Stimulated activated CD4-positive, alpha-beta T cell treated with anti-CD3 and anti-CD28 coated beads, TNF-alpha, amount 100 ng/mL, for 48 hours (primary cell): ENCODE measurements around the gene FLYWCH1.
"Not testable (repeated sequence)": the region's sequence is repeated elsewhere in the genome, so short reads cannot be mapped to it uniquely, and the experiment has no call there.

Source experiments
- DNase-seq, 3 donors: peaks; one replicate each; pipeline ENCODE4 v3.0.0-alpha.2; 2020; ENCODE audit warnings: low read depth in 3 of 3

Gene FLYWCH1

GRCh38 chr16:2925951-2926649 is 14.4 kb downstream of the FLYWCH1 start:
- no peak for DNase-seq

- no peak for DNase-seq
These were observed 14.9 kb downstream of the FLYWCH1 start for GRCh38 chr16:2926650-2926999.

GRCh38 chr16:2927010-2927646 is 15.4 kb downstream of the FLYWCH1 start:
- DNase-seq: peak; percentile 79 to 86 (median 83)

- not testable (repeated sequence) for DNase-seq
These were observed 16.4 kb downstream of the FLYWCH1 start for GRCh38 chr16:2928151-2928550.

- DNase-seq: no peak
These were observed 17.1 kb downstream of the FLYWCH1 start for GRCh38 chr16:2928796-2929195.

GRCh38 chr16:2929693-2930092 is 18.0 kb downstream of the FLYWCH1 start:
- no peak for DNase-seq

- DNase-seq: no peak
These were observed 18.5 kb downstream of the FLYWCH1 start for GRCh38 chr16:2930236-2930635.

GRCh38 chr16:2931231-2931914 is 19.6 kb downstream of the FLYWCH1 start:
- not testable (repeated sequence) for DNase-seq

GRCh38 chr16:2933136-2933535 is 21.4 kb downstream of the FLYWCH1 start:
- DNase-seq: no peak

- DNase-seq: no peak
These were observed 22.0 kb downstream of the FLYWCH1 start for GRCh38 chr16:2933701-2934100.

- DNase-seq: no peak
These were observed 22.7 kb downstream of the FLYWCH1 start for GRCh38 chr16:2934450-2934849.

- no peak for DNase-seq
These were observed 24.8 kb downstream of the FLYWCH1 start for GRCh38 chr16:2936436-2937011.

- DNase-seq: no peak
These were observed 25.4 kb downstream of the FLYWCH1 start for GRCh38 chr16:2937170-2937569.

GRCh38 chr16:2938206-2938605 is 26.5 kb downstream of the FLYWCH1 start:
- no peak for DNase-seq

- no peak for DNase-seq
These were observed 28.2 kb downstream of the FLYWCH1 start for GRCh38 chr16:2939968-2940367.

- no peak for DNase-seq
These were observed 30.3 kb downstream of the FLYWCH1 start for GRCh38 chr16:2942045-2942444.

GRCh38 chr16:2943716-2944115 is 32.0 kb downstream of the FLYWCH1 start:
- DNase-seq: not testable (repeated sequence)

- no peak for DNase-seq
These were observed 34.9 kb downstream of the FLYWCH1 start for GRCh38 chr16:2946649-2947048.

GRCh38 chr16:2948807-2949704 is 37.3 kb downstream of the FLYWCH1 start:
- DNase-seq: no peak

GRCh38 chr16:2949705-2950352 is 38.1 kb downstream of the FLYWCH1 start:
- no peak for DNase-seq

- no peak for DNase-seq
These were observed 38.6 kb downstream of the FLYWCH1 start for GRCh38 chr16:2950353-2950724.
